HCT116 (cell line): Measurements from ENCODE around the gene HCFC1. TPM values are rescaled to one million over a fixed set of nuclear protein-coding genes. Genes with fewer than 3 reads are reported as not detected.

Experiments
- ATAC-seq: fragments of 200-7000 bp; cut with Tn5 transposase; 2 replicates; pipeline ENCODE4 v1.9.1; 2020; ENCODE audit warnings: mild to moderate bottlenecking, moderate library complexity
- BruUV-seq: library from RNA; stranded (reverse); fragments of 400-500 nt; replicated peaks from 2 replicates; lab custom pipeline; 2021; lab: Mats Ljungman, UMichigan
- CTCF ChIA-PET: fragments of 300-600 bp; sonication (Branson Sonifier 250); formaldehyde crosslinking; loops from one replicate; lab custom pipeline; 2021; ENCODE audit warnings: antibody characterized with exemption; lab: Charles Lee
- POLR2A ChIA-PET: fragments of 300-600, 350-600 bp; sonication (Branson Sonifier 250); formaldehyde crosslinking; loops from one replicate; lab custom pipeline; 2021; ENCODE audit warnings: antibody characterized with exemption; lab: Charles Lee
- RAD21 ChIA-PET, 2 experiments: fragments of 300-600 bp; sonication (Branson Sonifier 250); formaldehyde crosslinking; loops; one replicate each; lab custom pipeline; 2023; ENCODE audit warnings: low total read pairs in 2 of 2; ENCODE audit not compliant: uncharacterized antibody in 2 of 2, unreplicated experiment in 2 of 2, low non-redundant PET in 1 of 2; lab: Charles Lee
- DNase-seq: peaks from one replicate; pipeline ENCODE4 v3.0.0-alpha.2; 2010; ENCODE audit warnings: low read depth, low spot score
- H2AFZ ChIP-seq: fragments of 200-600 bp; shearing (Covaris generic), sonication (generic); 2 replicates; pipeline ENCODE4 v1.6.1; 2017; ENCODE audit warnings: low read depth, mixed run types, mixed read lengths, antibody characterized with exemption, low read length; ENCODE audit not compliant: poor library complexity, severe bottlenecking
- H3K27ac ChIP-seq: 2 replicates; pipeline ENCODE4 v1.5.1; 2012; ENCODE audit warnings: low read depth, low read length
- H3K27me3 ChIP-seq: fragments of 200-600 bp; sonication (generic); 2 replicates; pipeline ENCODE4 v1.6.1; 2016; ENCODE audit warnings: mixed run types, low read length, mixed read lengths; ENCODE audit not compliant: insufficient read depth
- H3K36me3 ChIP-seq, 2 experiments: fragments of 200-500 bp in 1 of 2; fragments of 200-600 bp in 1 of 2; sonication (Bioruptor generic) in 1 of 2; sonication (generic) in 1 of 2; 2 replicates each; pipeline versions ENCODE4 v1.5.1 to v1.6.1; 2014 to 2016; ENCODE audit warnings: low read length in 2 of 2, inconsistent platforms in 1 of 2, mixed read lengths in 1 of 2, mixed run types in 1 of 2; ENCODE audit not compliant: insufficient read depth in 2 of 2, control insufficient read depth in 1 of 2
- H3K4me1 ChIP-seq, 2 experiments: fragments of 200-600 bp in 1 of 2; sonication (generic) in 1 of 2; 2 replicates each; pipeline versions ENCODE4 v1.5.1 to v1.6.1; 2012 to 2017; ENCODE audit warnings: low read length in 2 of 2, inconsistent platforms in 1 of 2, mild to moderate bottlenecking in 1 of 2, mixed read lengths in 1 of 2, mixed run types in 1 of 2, moderate library complexity in 1 of 2; ENCODE audit not compliant: insufficient read depth in 2 of 2, control insufficient read depth in 1 of 2
- H3K4me2 ChIP-seq: fragments of 200-600 bp; sonication (generic); 2 replicates; pipeline ENCODE4 v1.6.1; 2017; ENCODE audit warnings: mixed run types, low read length, mixed read lengths
- H3K4me3 ChIP-seq, 2 experiments: fragments of 200-600 bp in 1 of 2; sonication (generic) in 1 of 2; replicated peaks in 1 of 2; 2 replicates each; pipeline ENCODE4 v1.5.1; 2011 to 2016; ENCODE audit warnings: low read length in 2 of 2, control low read depth in 1 of 2, low read depth in 1 of 2, mild to moderate bottlenecking in 1 of 2, mixed read lengths in 1 of 2, mixed run types in 1 of 2
- H3K79me2 ChIP-seq: fragments of 200-600 bp; sonication (generic); 2 replicates; pipeline ENCODE4 v1.6.1; 2017; ENCODE audit warnings: mild to moderate bottlenecking, mixed run types, low read length, moderate library complexity, mixed read lengths; ENCODE audit not compliant: insufficient read depth
- H3K9ac ChIP-seq: fragments of 200-600 bp; sonication (generic); 2 replicates; pipeline ENCODE4 v1.6.1; 2016; ENCODE audit warnings: low read length, mixed read lengths
- H3K9me2 ChIP-seq: fragments of 200-600 bp; sonication (generic), shearing (Covaris generic); 2 replicates; pipeline ENCODE4 v1.6.1; 2017; ENCODE audit warnings: mixed run types, mild to moderate bottlenecking, moderate library complexity; ENCODE audit not compliant: insufficient read depth
- H3K9me3 ChIP-seq, 2 experiments: fragments of 200-500 bp in 1 of 2; fragments of 200-600 bp in 1 of 2; sonication (Bioruptor generic) in 1 of 2; sonication (generic) in 1 of 2; 2 replicates each; pipeline ENCODE4 v1.6.1; 2014 to 2017; ENCODE audit warnings: low read length in 2 of 2, mixed read lengths in 2 of 2, inconsistent platforms in 1 of 2, low read depth in 1 of 2, mild to moderate bottlenecking in 1 of 2, mixed run types in 1 of 2, moderate library complexity in 1 of 2; ENCODE audit not compliant: control insufficient read depth in 1 of 2, insufficient read depth in 1 of 2
- H4K20me1 ChIP-seq: fragments of 200-600 bp; sonication (generic), shearing (Covaris generic); 2 replicates; pipeline ENCODE4 v1.6.1; 2017; ENCODE audit warnings: mixed run types, mild to moderate bottlenecking, moderate library complexity; ENCODE audit not compliant: insufficient read depth
- CBX3 ChIP-seq: IDR thresholded peaks from 2 replicates; pipeline ENCODE4 v1.6.1; 2012; ENCODE audit warnings: low read depth
- CEBPB ChIP-seq: IDR thresholded peaks from 2 replicates; pipeline ENCODE4 v1.6.1; 2012; ENCODE audit warnings: low read depth
- ELF1 ChIP-seq: IDR thresholded peaks from 2 replicates; pipeline ENCODE4 v1.6.1; 2012; ENCODE audit warnings: low read depth, borderline replicate concordance
- EZH2 ChIP-seq: fragments of 200-600 bp; sonication (generic); IDR thresholded peaks from 2 replicates; pipeline ENCODE4 v1.6.1; 2017; ENCODE audit warnings: antibody characterized with exemption, mixed run types
- EZH2phosphoT487 ChIP-seq: fragments of 200-600 bp; IDR thresholded peaks from 2 replicates; pipeline ENCODE4 v1.6.1; 2018; ENCODE audit warnings: antibody characterized with exemption, borderline replicate concordance
- POLR2A ChIP-seq: IDR thresholded peaks from 2 replicates; pipeline ENCODE4 v1.7.0; 2011; ENCODE audit warnings: borderline replicate concordance; ENCODE audit not compliant: insufficient read depth, insufficient read length; ENCODE audit errors: extremely low read depth
- RAD21 ChIP-seq: IDR thresholded peaks from 2 replicates; pipeline ENCODE4 v1.6.1; 2012; ENCODE audit warnings: low read depth, mild to moderate bottlenecking
- SIN3A ChIP-seq: IDR thresholded peaks from 2 replicates; pipeline ENCODE4 v1.6.1; 2012; ENCODE audit warnings: low read depth
- SRF ChIP-seq: IDR thresholded peaks from 2 replicates; pipeline ENCODE4 v1.6.1; 2012; ENCODE audit warnings: low read depth
- TCF7L2 ChIP-seq: IDR thresholded peaks from 2 replicates; pipeline ENCODE4 v1.7.0; 2011; ENCODE audit warnings: borderline replicate concordance, inconsistent platforms; ENCODE audit not compliant: insufficient read depth, insufficient read length; ENCODE audit errors: extremely low read depth
- YY1 ChIP-seq: IDR thresholded peaks from 2 replicates; pipeline ENCODE4 v1.6.1; 2011; ENCODE audit warnings: low read length, low read depth, moderate library complexity, mild to moderate bottlenecking; ENCODE audit not compliant: insufficient replicate concordance; ENCODE audit errors: extremely low read depth
- ZFX ChIP-seq: fragments of 450-650 bp; IDR thresholded peaks from 2 replicates; pipeline ENCODE4 v1.6.1; 2017
- ZNF274 ChIP-seq: fragments of 200-500 bp; sonication (Bioruptor generic); IDR thresholded peaks from 2 replicates; pipeline ENCODE4 v1.6.1; 2014; ENCODE audit warnings: mild to moderate bottlenecking, low read depth, low read length, inconsistent platforms
- intact Hi-C: fragments of 100-400 bp; cut with micrococcal nuclease; formaldehyde crosslinking; loops from 2 replicates; pipeline ENCODE4 v1.10.0; 2022
- total RNA-seq: library from RNA; stranded (reverse); gene quantifications from one replicate; pipeline ENCODE4 v1.2.1, GENCODE V29; 2021; ENCODE audit not compliant: unreplicated experiment
- TF ChIP-seq, protein P1 (sequence below): IDR thresholded peaks from 2 replicates; pipeline ENCODE4 v1.6.1; 2012
- TF ChIP-seq, protein P2 (sequence below): IDR thresholded peaks from 2 replicates; pipeline ENCODE4 v1.6.1; 2012; ENCODE audit warnings: low read depth
- TF ChIP-seq, protein P3 (sequence below), 3 experiments: fragments of 200-600 bp in 1 of 3; sonication (generic) in 1 of 3; IDR thresholded peaks in 2 of 3; conservative IDR thresholded peaks in 1 of 3; 2 replicates each; pipeline ENCODE4 v1.5.1; 2012 to 2017; ENCODE audit warnings: low read depth in 2 of 3, low read length in 2 of 3, antibody characterized with exemption in 1 of 3, borderline replicate concordance in 1 of 3, control low read depth in 1 of 3, mild to moderate bottlenecking in 1 of 3, mixed read lengths in 1 of 3, mixed run types in 1 of 3, moderate library complexity in 1 of 3; ENCODE audit not compliant: insufficient read depth in 1 of 3
- TF ChIP-seq, protein P4 (sequence below): IDR thresholded peaks from 2 replicates; pipeline ENCODE4 v1.6.1; 2012
- TF ChIP-seq, protein P5 (sequence below): IDR thresholded peaks from 2 replicates; pipeline ENCODE4 v1.6.1; 2011; ENCODE audit warnings: mild to moderate bottlenecking, low read length, moderate library complexity; ENCODE audit not compliant: insufficient replicate concordance; ENCODE audit errors: extremely low read depth

HCFC1 gene
- total RNA-seq, 1 experiment from 2014 or later: 72.8 TPM

DNA sequence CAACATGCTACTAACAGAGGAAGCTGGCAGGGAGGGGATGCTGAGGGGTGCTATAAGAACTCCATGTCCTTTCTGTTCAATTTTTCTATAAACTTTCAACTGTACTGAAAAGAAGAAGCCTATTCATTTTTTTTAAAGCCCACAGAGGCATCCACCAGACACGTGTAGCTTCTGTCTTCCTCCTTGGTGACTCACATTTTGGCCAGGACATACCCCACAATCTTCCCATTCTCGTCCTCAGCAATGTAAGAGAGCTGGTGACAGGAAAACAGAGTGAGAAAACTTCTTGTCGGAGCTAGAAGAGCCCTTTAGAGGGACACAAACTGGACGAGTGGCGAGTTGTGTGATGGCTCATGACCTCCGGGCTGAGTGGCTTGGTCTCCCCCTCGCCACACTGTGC is 37.9 kb downstream of the HCFC1 start:
- no peak overlapping the region for H2AFZ ChIP-seq
- H3K9ac ChIP-seq: peak overlapping the region; percentile 81
- no peaks in the 10 kb centered on the region for H3K9me3 ChIP-seq
- RAD21 ChIA-PET: no interaction called here
- POLR2A ChIA-PET: no interaction called here
- H3K4me1 ChIP-seq: peaks cover 14 to 24% of the 10 kb centered on the region in 2 experiments
- ATAC-seq (no peak), DNase-seq (no peak)
- H3K27me3 ChIP-seq: no peaks in the 10 kb centered on the region
- intact Hi-C loops: no loop called here
- no peaks in the 10 kb centered on the region for H4K20me1 ChIP-seq
- peak overlapping the region; percentile 79 for H3K4me2 ChIP-seq
- H3K4me3 ChIP-seq: peak overlapping the region; percentile 71 to 77
- peaks cover 0 to 5% of the 10 kb centered on the region in 2 experiments; a peak in 2 of 4 replicates for H3K36me3 ChIP-seq
- BruUV-seq: no TSS peak
- H3K79me2 ChIP-seq: peaks cover 30% of the 10 kb centered on the region
- TF ChIP-seq ZFX: no peak
- no peak for TF ChIP-seq RAD21
- TF ChIP-seq ELF1: no peak
- TF ChIP-seq, protein P1, sequence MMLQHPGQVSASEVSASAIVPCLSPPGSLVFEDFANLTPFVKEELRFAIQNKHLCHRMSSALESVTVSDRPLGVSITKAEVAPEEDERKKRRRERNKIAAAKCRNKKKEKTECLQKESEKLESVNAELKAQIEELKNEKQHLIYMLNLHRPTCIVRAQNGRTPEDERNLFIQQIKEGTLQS: no peak
- no peak for TF ChIP-seq ZNF274
- no peak for TF ChIP-seq CEBPB
- TF ChIP-seq, protein P2, sequence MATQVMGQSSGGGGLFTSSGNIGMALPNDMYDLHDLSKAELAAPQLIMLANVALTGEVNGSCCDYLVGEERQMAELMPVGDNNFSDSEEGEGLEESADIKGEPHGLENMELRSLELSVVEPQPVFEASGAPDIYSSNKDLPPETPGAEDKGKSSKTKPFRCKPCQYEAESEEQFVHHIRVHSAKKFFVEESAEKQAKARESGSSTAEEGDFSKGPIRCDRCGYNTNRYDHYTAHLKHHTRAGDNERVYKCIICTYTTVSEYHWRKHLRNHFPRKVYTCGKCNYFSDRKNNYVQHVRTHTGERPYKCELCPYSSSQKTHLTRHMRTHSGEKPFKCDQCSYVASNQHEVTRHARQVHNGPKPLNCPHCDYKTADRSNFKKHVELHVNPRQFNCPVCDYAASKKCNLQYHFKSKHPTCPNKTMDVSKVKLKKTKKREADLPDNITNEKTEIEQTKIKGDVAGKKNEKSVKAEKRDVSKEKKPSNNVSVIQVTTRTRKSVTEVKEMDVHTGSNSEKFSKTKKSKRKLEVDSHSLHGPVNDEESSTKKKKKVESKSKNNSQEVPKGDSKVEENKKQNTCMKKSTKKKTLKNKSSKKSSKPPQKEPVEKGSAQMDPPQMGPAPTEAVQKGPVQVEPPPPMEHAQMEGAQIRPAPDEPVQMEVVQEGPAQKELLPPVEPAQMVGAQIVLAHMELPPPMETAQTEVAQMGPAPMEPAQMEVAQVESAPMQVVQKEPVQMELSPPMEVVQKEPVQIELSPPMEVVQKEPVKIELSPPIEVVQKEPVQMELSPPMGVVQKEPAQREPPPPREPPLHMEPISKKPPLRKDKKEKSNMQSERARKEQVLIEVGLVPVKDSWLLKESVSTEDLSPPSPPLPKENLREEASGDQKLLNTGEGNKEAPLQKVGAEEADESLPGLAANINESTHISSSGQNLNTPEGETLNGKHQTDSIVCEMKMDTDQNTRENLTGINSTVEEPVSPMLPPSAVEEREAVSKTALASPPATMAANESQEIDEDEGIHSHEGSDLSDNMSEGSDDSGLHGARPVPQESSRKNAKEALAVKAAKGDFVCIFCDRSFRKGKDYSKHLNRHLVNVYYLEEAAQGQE: no peak
- TF ChIP-seq EZH2phosphoT487: no peak
- TF ChIP-seq, protein P3, sequence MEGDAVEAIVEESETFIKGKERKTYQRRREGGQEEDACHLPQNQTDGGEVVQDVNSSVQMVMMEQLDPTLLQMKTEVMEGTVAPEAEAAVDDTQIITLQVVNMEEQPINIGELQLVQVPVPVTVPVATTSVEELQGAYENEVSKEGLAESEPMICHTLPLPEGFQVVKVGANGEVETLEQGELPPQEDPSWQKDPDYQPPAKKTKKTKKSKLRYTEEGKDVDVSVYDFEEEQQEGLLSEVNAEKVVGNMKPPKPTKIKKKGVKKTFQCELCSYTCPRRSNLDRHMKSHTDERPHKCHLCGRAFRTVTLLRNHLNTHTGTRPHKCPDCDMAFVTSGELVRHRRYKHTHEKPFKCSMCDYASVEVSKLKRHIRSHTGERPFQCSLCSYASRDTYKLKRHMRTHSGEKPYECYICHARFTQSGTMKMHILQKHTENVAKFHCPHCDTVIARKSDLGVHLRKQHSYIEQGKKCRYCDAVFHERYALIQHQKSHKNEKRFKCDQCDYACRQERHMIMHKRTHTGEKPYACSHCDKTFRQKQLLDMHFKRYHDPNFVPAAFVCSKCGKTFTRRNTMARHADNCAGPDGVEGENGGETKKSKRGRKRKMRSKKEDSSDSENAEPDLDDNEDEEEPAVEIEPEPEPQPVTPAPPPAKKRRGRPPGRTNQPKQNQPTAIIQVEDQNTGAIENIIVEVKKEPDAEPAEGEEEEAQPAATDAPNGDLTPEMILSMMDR (IDR thresholded peaks at IDR 0.05 in 2 of 3, conservative IDR thresholded peaks at IDR 0.05 in 1 of 3; ENCODE audit: borderline replicate concordance in 1 of 3, insufficient read depth in 1 of 3, low read depth in 2 of 3, low read length in 2 of 3): no peak
- no peak for TF ChIP-seq YY1
- TF ChIP-seq EZH2: no peak
- TF ChIP-seq, protein P4, sequence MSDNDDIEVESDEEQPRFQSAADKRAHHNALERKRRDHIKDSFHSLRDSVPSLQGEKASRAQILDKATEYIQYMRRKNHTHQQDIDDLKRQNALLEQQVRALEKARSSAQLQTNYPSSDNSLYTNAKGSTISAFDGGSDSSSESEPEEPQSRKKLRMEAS: no peak
- no peak for TF ChIP-seq SIN3A
- no peak for TF ChIP-seq SRF
- no peak for TF ChIP-seq TCF7L2
- TF ChIP-seq, protein P5, sequence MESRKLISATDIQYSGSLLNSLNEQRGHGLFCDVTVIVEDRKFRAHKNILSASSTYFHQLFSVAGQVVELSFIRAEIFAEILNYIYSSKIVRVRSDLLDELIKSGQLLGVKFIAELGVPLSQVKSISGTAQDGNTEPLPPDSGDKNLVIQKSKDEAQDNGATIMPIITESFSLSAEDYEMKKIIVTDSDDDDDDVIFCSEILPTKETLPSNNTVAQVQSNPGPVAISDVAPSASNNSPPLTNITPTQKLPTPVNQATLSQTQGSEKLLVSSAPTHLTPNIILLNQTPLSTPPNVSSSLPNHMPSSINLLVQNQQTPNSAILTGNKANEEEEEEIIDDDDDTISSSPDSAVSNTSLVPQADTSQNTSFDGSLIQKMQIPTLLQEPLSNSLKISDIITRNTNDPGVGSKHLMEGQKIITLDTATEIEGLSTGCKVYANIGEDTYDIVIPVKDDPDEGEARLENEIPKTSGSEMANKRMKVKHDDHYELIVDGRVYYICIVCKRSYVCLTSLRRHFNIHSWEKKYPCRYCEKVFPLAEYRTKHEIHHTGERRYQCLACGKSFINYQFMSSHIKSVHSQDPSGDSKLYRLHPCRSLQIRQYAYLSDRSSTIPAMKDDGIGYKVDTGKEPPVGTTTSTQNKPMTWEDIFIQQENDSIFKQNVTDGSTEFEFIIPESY: no peak
- TF ChIP-seq CBX3: no peak
- TF ChIP-seq POLR2A: no peak
- no peaks in the 10 kb centered on the region for H3K9me2 ChIP-seq
- CTCF ChIA-PET: no interaction called here
- H3K27ac ChIP-seq: peak overlapping the region; percentile 74
